H1 (cell line): ENCODE results near the gene DEAF1. TPM values are rescaled to one million over a fixed set of nuclear protein-coding genes. Genes with fewer than 3 reads are reported as not detected.

ENCODE experiments used
- CTCF ChIA-PET: fragments of 300-600 bp; sonication (Branson Sonifier 250); formaldehyde crosslinking; loops from one replicate; lab custom pipeline; 2021; ENCODE audit not compliant: partially characterized antibody; lab: Charles Lee
- POLR2A ChIA-PET: fragments of 300-600 bp; sonication (Branson Sonifier 250); formaldehyde crosslinking; loops from one replicate; lab custom pipeline; 2021; ENCODE audit warnings: inconsistent platforms; ENCODE audit not compliant: partially characterized antibody; lab: Charles Lee
- DNase-seq, 2 experiments: peaks; one replicate each; pipeline versions ENCODE4 v3.0.0 to v3.0.0-alpha.2; 2010 to 2022; ENCODE audit warnings: low spot score in 2 of 2, low read depth in 1 of 2, mixed read lengths in 1 of 2
- FAIRE-seq: peaks from 2 replicates; lab custom pipeline; 2011; peaks lifted over from hg19 to GRCh38; lab: Jason Lieb, UNC
- H2AFZ ChIP-seq: 2 replicates; pipeline ENCODE4 v1.8.1; 2012; ENCODE audit warnings: low read length, inconsistent platforms
- H2AK5ac ChIP-seq: 2 replicates; pipeline ENCODE4 v1.6.1; 2013; ENCODE audit warnings: low read depth, low read length
- H2BK120ac ChIP-seq: replicated peaks from 2 replicates; pipeline ENCODE3; 2013; ENCODE audit warnings: low read depth, low read length, inconsistent platforms
- H2BK12ac ChIP-seq: 2 replicates; pipeline ENCODE4 v1.6.1; 2013; ENCODE audit warnings: low read depth, low read length
- H2BK15ac ChIP-seq: 2 replicates; pipeline ENCODE4 v1.6.1; 2013; ENCODE audit warnings: low read length
- H2BK20ac ChIP-seq: 2 replicates; pipeline ENCODE4 v1.6.1; 2013; ENCODE audit warnings: low read length
- H2BK5ac ChIP-seq: 2 replicates; pipeline ENCODE4 v1.6.1; 2013; ENCODE audit warnings: low read depth, low read length
- H3K14ac ChIP-seq: 2 replicates; pipeline ENCODE4 v1.6.1; 2013; ENCODE audit warnings: inconsistent platforms; ENCODE audit not compliant: insufficient read length
- H3K18ac ChIP-seq: 2 replicates; pipeline ENCODE4 v1.6.1; 2013; ENCODE audit warnings: low read length; ENCODE audit errors: extremely low read depth
- H3K23ac ChIP-seq: 2 replicates; pipeline ENCODE4 v1.6.1; 2013; ENCODE audit warnings: inconsistent platforms; ENCODE audit not compliant: insufficient read length
- H3K23me2 ChIP-seq: 2 replicates; pipeline ENCODE4 v1.6.1; 2013; ENCODE audit warnings: low read depth, low read length
- H3K27ac ChIP-seq: 2 replicates; pipeline ENCODE4 v1.6.1; 2011; ENCODE audit warnings: low read depth, low read length, inconsistent platforms
- H3K27me3 ChIP-seq, 4 experiments: replicated peaks in 1 of 4; 1 replicate in 1 of 4; 2 replicates in 3 of 4; pipeline versions ENCODE4 v1.6.1 to v1.8.1; 2011 to 2013; ENCODE audit warnings: low read length in 3 of 4, mild to moderate bottlenecking in 3 of 4, inconsistent platforms in 2 of 4, mixed read lengths in 2 of 4, moderate library complexity in 1 of 4; ENCODE audit not compliant: control insufficient read depth in 3 of 4, insufficient read depth in 3 of 4; ENCODE audit errors: extremely low read depth in 1 of 4
- H3K36me3 ChIP-seq, 4 experiments: 2 replicates each; pipeline versions ENCODE4 v1.6.1 to v1.8.1; 2011 to 2013; ENCODE audit warnings: mild to moderate bottlenecking in 4 of 4, low read length in 3 of 4, moderate library complexity in 2 of 4, control low read depth in 1 of 4, inconsistent platforms in 1 of 4; ENCODE audit not compliant: insufficient read depth in 4 of 4, control insufficient read depth in 2 of 4
- H3K4ac ChIP-seq: replicated peaks from 2 replicates; pipeline ENCODE3; 2013; ENCODE audit warnings: low read length, low read depth, mixed read lengths, inconsistent platforms; ENCODE audit not compliant: insufficient read length
- H3K4me1 ChIP-seq, 4 experiments: replicated peaks in 1 of 4; 1 replicate in 1 of 4; 2 replicates in 3 of 4; pipeline versions ENCODE4 v1.6.1 to v1.8.1; 2011 to 2013; ENCODE audit warnings: low read length in 3 of 4, inconsistent platforms in 2 of 4, mixed read lengths in 1 of 4; ENCODE audit not compliant: insufficient read depth in 4 of 4, control insufficient read depth in 3 of 4
- H3K4me2 ChIP-seq, 2 experiments: 2 replicates each; pipeline versions ENCODE4 v1.6.1 to v1.8.1; 2011 to 2013; ENCODE audit warnings: low read depth in 2 of 2, low read length in 2 of 2, control low read depth in 1 of 2, inconsistent platforms in 1 of 2, mild to moderate bottlenecking in 1 of 2; ENCODE audit not compliant: insufficient read depth in 1 of 2
- H3K4me3 ChIP-seq, 4 experiments: fragments of 200-600, 300-600 bp in 1 of 4; sonication (generic), shearing (Covaris generic), sonication (Bioruptor Twin) in 1 of 4; 2 replicates each; pipeline versions ENCODE4 v1.5.1 to v1.8.1; 2011 to 2016; ENCODE audit warnings: low read length in 4 of 4, low read depth in 3 of 4, control low read depth in 2 of 4, inconsistent platforms in 2 of 4, mild to moderate bottlenecking in 2 of 4, mixed read lengths in 1 of 4, moderate library complexity in 1 of 4; ENCODE audit not compliant: insufficient read depth in 2 of 4; ENCODE audit errors: extremely low read depth in 1 of 4
- H3K56ac ChIP-seq: replicated peaks from 2 replicates; pipeline ENCODE3; 2013; ENCODE audit warnings: low read depth, mild to moderate bottlenecking, mixed read lengths, low read length, inconsistent platforms; ENCODE audit not compliant: insufficient read length
- H3K79me1 ChIP-seq: 2 replicates; pipeline ENCODE4 v1.6.1; 2013; ENCODE audit warnings: low read depth, low read length, control low read depth
- H3K79me2 ChIP-seq, 2 experiments: 2 replicates each; pipeline versions ENCODE4 v1.6.1 to v1.8.1; 2012 to 2013; ENCODE audit warnings: low read length in 2 of 2, mild to moderate bottlenecking in 2 of 2, inconsistent platforms in 1 of 2; ENCODE audit not compliant: insufficient read depth in 2 of 2, control insufficient read depth in 1 of 2
- H3K9ac ChIP-seq, 4 experiments: replicated peaks in 1 of 4; 1 replicate in 1 of 4; 2 replicates in 3 of 4; pipeline versions ENCODE4 v1.6.1 to v1.8.1; 2011 to 2013; ENCODE audit warnings: low read depth in 3 of 4, low read length in 3 of 4, control low read depth in 2 of 4, mild to moderate bottlenecking in 2 of 4, moderate library complexity in 2 of 4, inconsistent platforms in 1 of 4; ENCODE audit errors: extremely low read depth in 1 of 4
- H3K9me3 ChIP-seq, 2 experiments: 2 replicates each; pipeline versions ENCODE4 v1.6.1 to v1.8.1; 2012 to 2013; ENCODE audit warnings: mild to moderate bottlenecking in 2 of 2, moderate library complexity in 2 of 2, control low read depth in 1 of 2, inconsistent platforms in 1 of 2, low read depth in 1 of 2, low read length in 1 of 2, mixed read lengths in 1 of 2; ENCODE audit not compliant: insufficient read depth in 2 of 2
- H4K20me1 ChIP-seq, 2 experiments: replicated peaks in 1 of 2; 2 replicates each; pipeline versions ENCODE3 to v1.8.1; 2011 to 2013; ENCODE audit warnings: inconsistent platforms in 2 of 2, low read length in 2 of 2, mild to moderate bottlenecking in 1 of 2; ENCODE audit not compliant: insufficient read depth in 2 of 2, control insufficient read depth in 1 of 2
- H4K5ac ChIP-seq: 2 replicates; pipeline ENCODE4 v1.6.1; 2013; ENCODE audit warnings: low read length, low read depth, mixed read lengths, inconsistent platforms; ENCODE audit not compliant: insufficient read length
- H4K8ac ChIP-seq: 2 replicates; pipeline ENCODE4 v1.8.0; 2013; ENCODE audit warnings: mild to moderate bottlenecking, moderate library complexity, low read length, inconsistent platforms; ENCODE audit not compliant: insufficient read depth; ENCODE audit errors: extremely low read depth
- H4K91ac ChIP-seq: replicated peaks from 2 replicates; pipeline ENCODE3; 2013; ENCODE audit warnings: low read length, mixed read lengths, inconsistent platforms; ENCODE audit not compliant: insufficient read length
- BCL11A ChIP-seq, 2 experiments: IDR thresholded peaks; one replicate each; pipeline ENCODE4 v1.6.1; 2011; ENCODE audit warnings: low read depth in 2 of 2, low read length in 2 of 2, mild to moderate bottlenecking in 2 of 2
- CBX5 ChIP-seq: fragments of 300-800, 300-1000 bp; sonication (generic); IDR thresholded peaks from 2 replicates; pipeline ENCODE4 v1.7.1; 2016; ENCODE audit warnings: antibody characterized with exemption, low read length, low read depth
- CTBP2 ChIP-seq: IDR thresholded peaks from 2 replicates; pipeline ENCODE4 v1.7.0; 2011; ENCODE audit warnings: borderline replicate concordance, mild to moderate bottlenecking, moderate library complexity, mixed read lengths, low read length; ENCODE audit not compliant: insufficient read depth, insufficient read length
- EGR1 ChIP-seq: IDR thresholded peaks from 2 replicates; pipeline ENCODE4 v1.6.1; 2011; ENCODE audit warnings: low read depth, low read length, borderline replicate concordance
- EZH2 ChIP-seq: fragments of 200-600 bp; sonication (generic); IDR thresholded peaks from 2 replicates; pipeline ENCODE4 v1.7.1; 2012; ENCODE audit warnings: low read depth, mild to moderate bottlenecking, moderate library complexity, low read length, inconsistent platforms; ENCODE audit not compliant: severe bottlenecking
- FOSL1 ChIP-seq: IDR thresholded peaks from 2 replicates; pipeline ENCODE4 v1.6.1; 2011; ENCODE audit warnings: mild to moderate bottlenecking, low read depth, low read length, moderate library complexity; ENCODE audit not compliant: insufficient read depth
- GTF2F1 ChIP-seq: IDR thresholded peaks from 2 replicates; pipeline ENCODE4 v1.6.1; 2012; ENCODE audit warnings: low read depth, low read length, improper control_type of control experiment, borderline replicate concordance
- HDAC6 ChIP-seq: IDR thresholded peaks from one replicate; pipeline ENCODE4 v1.7.1; 2012; ENCODE audit warnings: low read depth, mild to moderate bottlenecking, inconsistent platforms, low read length, moderate library complexity
- KDM1A ChIP-seq: fragments of 200-600, 300-600 bp; sonication (generic); IDR thresholded peaks from 2 replicates; pipeline ENCODE4 v1.7.1; 2016; ENCODE audit warnings: mild to moderate bottlenecking, low read length, borderline replicate concordance
- SP2 ChIP-seq: IDR thresholded peaks from 2 replicates; pipeline ENCODE4 v1.6.1; 2012; ENCODE audit warnings: mild to moderate bottlenecking, low read length, inconsistent platforms
- TEAD4 ChIP-seq: IDR thresholded peaks from 2 replicates; pipeline ENCODE4 v1.6.1; 2012; ENCODE audit warnings: low read depth, low read length, inconsistent platforms, mixed read lengths
- YY1 ChIP-seq: IDR thresholded peaks from 2 replicates; pipeline ENCODE4 v1.6.1; 2011; ENCODE audit warnings: low read depth, mild to moderate bottlenecking, low read length
- WGBS, 2 experiments: shearing (Covaris generic) in 1 of 2; methylation state at CpG; one replicate each; pipeline versions ENCODE4 v1.1.6 to v1.1.7; 2013 to 2015; ENCODE audit warnings: low lambda C conversion rate in 2 of 2, mixed read lengths in 2 of 2, inconsistent platforms in 1 of 2, low coverage in 1 of 2, missing lambda C conversion rate in 1 of 2; ENCODE audit not compliant: insufficient replicate concordance in 2 of 2, insufficient coverage in 1 of 2, insufficient read length in 1 of 2; ENCODE audit errors: extremely low coverage in 1 of 2, missing lambda C conversion rate in 1 of 2; 5-methylcytosine and 5-hydroxymethylcytosine counted together
- polyA plus RNA-seq, 7 experiments: library from polyadenylated mRNA; depleted of rRNA in 3 of 7; stranded (reverse) in 5 of 7; unstranded in 2 of 7; fragments of >200 nt in 5 of 7; fragments of 200-250 nt in 2 of 7; gene quantifications; 1 replicate in 5 of 7; 2 replicates in 1 of 7; 4 replicates in 1 of 7; pipeline versions ENCODE4 v1.2.1 to v1.2.3, GENCODE V29; 2011 to 2013; ENCODE audit warnings: missing spikeins in 2 of 7, mixed read lengths in 2 of 7
- total RNA-seq: library from RNA; stranded (reverse); fragmentation: NEBNext Ultra II Directional; extraction: Animal tissue kit (Norgen Biotek cat#: 25700); gene quantifications from 2 replicates; pipeline ENCODE4 v1.2.1, GENCODE V29; 2021

DEAF1 gene
- total and polyA plus RNA-seq, 2 of the 8 experiments (the other 6 are each of a cell fraction or from before 2014, with no cell fraction given), result 47.3 to 58.4 TPM

- Histone ChIP-seq H3K18ac (no peak overlapping the region), H3K56ac (no peak overlapping the region), H4K20me1 (no peaks in the 10 kb centered on the region), H3K23me2 (peaks cover 2% of the 10 kb centered on the region; the same call in 1 of the 2 replicates), H3K23ac (no peak overlapping the region), H3K4me1 (peaks cover 0 to 7% (median 5%) of the 10 kb centered on the region in 4 experiments; a peak in 5 of 7 replicates), H2BK15ac (peak overlapping the region; percentile 10; the same call in 1 of the 2 replicates), H3K9ac (no peak overlapping the region), H3K79me1 (no peaks in the 10 kb centered on the region), H3K9me3 (no peaks in the 10 kb centered on the region), H2BK12ac (peak overlapping the region; percentile 39; the same call in 1 of the 2 replicates), H3K27me3 (peaks cover 0 to 8% (median 8%) of the 10 kb centered on the region in 4 experiments; a peak in 4 of 7 replicates), H3K4me2 (no peak overlapping the region), H2BK5ac (peak overlapping the region; percentile 5; the same call in 1 of the 2 replicates), H3K36me3 (no peaks in the 10 kb centered on the region), H3K4ac (no peak overlapping the region), H2BK120ac (no peak overlapping the region), H4K8ac (0 out of 2 replicates have a peak overlapping the region, but pooled peaks have one; percentile 1), H4K91ac (no peak overlapping the region), H2BK20ac (no peak overlapping the region), H3K4me3 (no peak overlapping the region), H2AFZ (no peak overlapping the region), H3K79me2 (no peaks in the 10 kb centered on the region), H2AK5ac (0 out of 2 replicates have a peak overlapping the region, but pooled peaks have one; percentile 65), H4K5ac (no peak overlapping the region), H3K14ac (no peak overlapping the region), H3K27ac (no peak overlapping the region)
- 94% methylated on average over 34 of the region's 34 CpGs; no CpG with 5 or more reads in 1 of the 2 experiments for whole genome bisulfite sequencing, 2 experiments
- no peak for DNase-seq
- ChIA-PET CTCF (interaction anchor here (0.6 to 15.4 kb wide), 12 partner anchors 8 to 199 kb away, joined by 3 to 395 read pairs (median 3); partner anchors contain the start of genes EPS8L2, TALDO1 and TMEM80), POLR2A (interaction anchor here (0.6 to 3.5 kb wide), 7 partner anchors 16 to 107 kb away, joined by 3 to 25 read pairs (median 4); partner anchors contain the start of genes DRD4 and TALDO1)
- FAIRE-seq, result no peak
- TF ChIP-seq TEAD4 (no peak), FOSL1 (no peak), CTBP2 (no peak), KDM1A (no peak), EZH2 (no peak), YY1 (no peak), BCL11A (IDR thresholded peaks at IDR 0.05; ENCODE audit: low read depth in 2 of 2, low read length in 2 of 2) (no peak), EGR1 (no peak), SP2 (no peak), CBX5 (no peak), GTF2F1 (no peak), HDAC6 (no peak)
Measured at GRCh38 chr11:719214-720016, 24.4 kb upstream of the DEAF1 start.
